NOMO-1 (cell line): Measurements from ENCODE around the gene SERTAD3.
"Not testable (repeated sequence)": the region's sequence is repeated elsewhere in the genome, so short reads cannot be mapped to it uniquely, and the experiment has no call there.

Source experiments
- DNase-seq, 2 experiments: peaks; one replicate each; lab custom pipeline; 2025; ENCODE audit not compliant: unreplicated experiment in 2 of 2; lab: John Stamatoyannopoulos, UW

SERTAD3 gene

GRCh38 chr19:40411958-40412499, 32.1 kb downstream of the SERTAD3 start:
- no peak for DNase-seq

GRCh38 chr19:40411125-40411842, 32.9 kb downstream of the SERTAD3 start:
- no peak for DNase-seq

GRCh38 chr19:40410030-40410389, 34.1 kb downstream of the SERTAD3 start:
- no peak for DNase-seq

GRCh38 chr19:40408598-40408925, 35.6 kb downstream of the SERTAD3 start:
- not testable (repeated sequence) for DNase-seq

- no peak for DNase-seq
Observed at GRCh38 chr19:40407714-40408597, 36.2 kb downstream of the SERTAD3 start.

GRCh38 chr19:40403262-40403984, 40.7 kb downstream of the SERTAD3 start:
- peak; percentile 68 to 84 for DNase-seq

GRCh38 chr19:40400559-40400958, 43.6 kb downstream of the SERTAD3 start:
- no peak for DNase-seq

- DNase-seq = no peak
Observed at GRCh38 chr19:40398417-40399131, 45.6 kb downstream of the SERTAD3 start.

- no peak for DNase-seq
Observed at GRCh38 chr19:40397568-40397906, 46.6 kb downstream of the SERTAD3 start.

- no peak for DNase-seq
Observed at GRCh38 chr19:40396886-40397567, 47.1 kb downstream of the SERTAD3 start.

GRCh38 chr19:40395956-40396355, 48.2 kb downstream of the SERTAD3 start:
- DNase-seq = no peak

GRCh38 chr19:40394816-40395210, 49.3 kb downstream of the SERTAD3 start:
- no peak for DNase-seq

- no peak for DNase-seq
Observed at GRCh38 chr19:40393894-40394815, 50.0 kb downstream of the SERTAD3 start.

GRCh38 chr19:40392894-40393517, 51.1 kb downstream of the SERTAD3 start:
- DNase-seq = no peak

- no peak for DNase-seq
Observed at GRCh38 chr19:40392123-40392522, 52.0 kb downstream of the SERTAD3 start.
